PC-9 (cell line): ENCODE results near the gene NEU4. TPM values are rescaled to one million over a fixed set of nuclear protein-coding genes. Genes with fewer than 3 reads are reported as not detected.

Experiments used
- BruUV-seq: library from RNA; stranded (reverse); fragments of 400-500 nt; replicated peaks from 2 replicates; lab custom pipeline; 2021; lab: Mats Ljungman, UMichigan
- CTCF ChIA-PET: fragments of 300-600 bp; sonication (Branson Sonifier 250); formaldehyde crosslinking; loops from one replicate; lab custom pipeline; 2022; ENCODE audit warnings: antibody characterized with exemption; lab: Charles Lee
- POLR2A ChIA-PET: fragments of 300-600 bp; sonication (Branson Sonifier 250); formaldehyde crosslinking; loops from one replicate; lab custom pipeline; 2022; ENCODE audit warnings: antibody characterized with exemption; ENCODE audit not compliant: unreplicated experiment; lab: Charles Lee
- DNase-seq, 2 experiments: peaks; one replicate each; pipeline versions ENCODE4 v3.0.0 to v3.0.0-alpha.2; 2015 to 2022; ENCODE audit warnings: mixed read lengths in 1 of 2
- H2AFZ ChIP-seq: fragments of 200-600 bp; sonication (generic); 2 replicates; pipeline ENCODE4 v1.8.1; 2017; ENCODE audit warnings: antibody characterized with exemption
- H3F3A ChIP-seq: fragments of 200-600 bp; sonication (generic); 2 replicates; pipeline ENCODE4 v1.8.1; 2017; ENCODE audit warnings: antibody characterized with exemption, mild to moderate bottlenecking, low read depth; ENCODE audit not compliant: insufficient read depth
- H3K27ac ChIP-seq: fragments of 200-600 bp; sonication (generic); 2 replicates; pipeline ENCODE4 v1.6.1; 2016; ENCODE audit warnings: mixed run types
- H3K27me3 ChIP-seq: fragments of 200-600 bp; sonication (generic); 2 replicates; pipeline ENCODE4 v1.6.1; 2016; ENCODE audit warnings: low read depth, mixed run types; ENCODE audit not compliant: insufficient read depth
- H3K36me3 ChIP-seq: fragments of 200-600 bp; sonication (generic); 2 replicates; pipeline ENCODE4 v1.6.1; 2016; ENCODE audit warnings: low read depth, mixed run types
- H3K4me1 ChIP-seq: fragments of 200-600 bp; sonication (generic); replicated peaks from 2 replicates; pipeline ENCODE4 v1.6.1; 2016; ENCODE audit warnings: mixed run types; ENCODE audit not compliant: insufficient read depth
- H3K4me2 ChIP-seq: fragments of 200-600 bp; sonication (generic); 2 replicates; pipeline ENCODE4 v1.6.1; 2017; ENCODE audit warnings: mixed run types
- H3K4me3 ChIP-seq: fragments of 200-600 bp; sonication (generic); 2 replicates; pipeline ENCODE4 v1.6.1; 2016; ENCODE audit warnings: mixed run types
- H3K79me2 ChIP-seq: fragments of 200-600 bp; sonication (generic); 2 replicates; pipeline ENCODE4 v1.6.1; 2017; ENCODE audit warnings: low read depth, mixed run types
- H3K9me2 ChIP-seq: fragments of 200-600 bp; sonication (generic); 2 replicates; pipeline ENCODE4 v1.8.1; 2017; ENCODE audit warnings: mild to moderate bottlenecking; ENCODE audit not compliant: insufficient read depth
- H3K9me3 ChIP-seq: fragments of 200-600 bp; sonication (generic); 2 replicates; pipeline ENCODE4 v1.8.1; 2016; ENCODE audit warnings: low read depth; ENCODE audit not compliant: insufficient read depth
- H4K20me1 ChIP-seq: fragments of 200-600 bp; sonication (generic); 2 replicates; pipeline ENCODE4 v1.8.1; 2017; ENCODE audit not compliant: insufficient read depth
- EZH2 ChIP-seq: fragments of 200-600 bp; sonication (generic); IDR thresholded peaks from 2 replicates; pipeline ENCODE4 v1.8.0; 2017; ENCODE audit warnings: antibody characterized with exemption, low read depth
- intact Hi-C: fragments of 100-400 bp; cut with micrococcal nuclease; formaldehyde crosslinking; loops from one replicate; pipeline ENCODE4 v1.10.0; 2022; ENCODE audit not compliant: unreplicated experiment
- total RNA-seq: library from RNA; stranded (reverse); gene quantifications from 2 replicates; pipeline ENCODE4 v1.2.3, GENCODE V29; 2021
- TF ChIP-seq, protein P1 (sequence below): fragments of 200-600 bp; sonication (generic); conservative IDR thresholded peaks from 2 replicates; pipeline ENCODE4 v1.6.1; 2017; ENCODE audit warnings: mixed run types, antibody characterized with exemption, mild to moderate bottlenecking, moderate library complexity

Gene NEU4
- total RNA-seq, 1 experiment from 2014 or later = 0.92 TPM

DNA sequence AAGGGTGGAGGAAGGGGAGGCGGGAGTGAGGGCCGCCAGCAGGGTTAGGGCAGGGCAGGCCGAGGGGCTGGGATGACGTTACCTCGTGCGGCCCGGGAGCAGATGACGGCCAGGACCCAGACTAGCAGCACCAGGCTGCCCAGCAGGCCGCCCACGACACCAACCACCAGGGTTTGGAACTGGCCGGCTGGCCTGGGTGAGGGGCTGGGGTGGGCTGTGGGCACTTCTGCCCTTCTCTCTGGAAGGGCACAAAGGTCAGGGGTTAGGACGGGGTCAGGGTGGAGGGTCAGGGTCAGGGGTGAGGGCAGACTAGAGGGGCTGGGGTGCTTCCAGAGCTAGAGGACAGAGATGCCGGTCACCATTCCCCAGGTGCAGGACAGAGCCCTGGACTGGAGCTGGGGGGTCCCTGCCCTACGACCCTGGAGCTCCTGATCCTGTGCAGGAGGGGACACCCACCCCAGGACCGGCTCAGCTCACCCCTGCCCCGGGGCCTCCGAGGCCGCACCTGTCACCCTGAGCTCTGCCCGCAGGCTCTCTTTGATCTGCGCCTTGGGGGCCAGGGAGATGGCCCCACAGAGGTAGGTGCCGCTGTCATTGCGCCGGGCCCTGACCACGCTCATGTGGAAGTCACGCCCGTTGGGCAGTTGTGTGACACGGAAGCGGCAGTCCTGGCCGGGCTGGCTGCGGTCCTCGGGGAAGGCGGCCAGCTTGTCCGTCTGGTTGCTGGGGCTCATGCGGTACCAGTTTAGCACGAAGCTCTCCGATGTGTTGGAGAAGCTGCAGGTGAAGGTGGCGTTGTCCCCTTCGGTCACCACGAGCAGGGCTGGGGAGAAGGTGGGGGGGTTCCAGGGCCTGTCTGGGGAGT lies 43.4 kb downstream of the NEU4 start:
- Histone ChIP-seq H4K20me1 (no peaks in the 10 kb centered on the region), H3K9me3 (no peaks in the 10 kb centered on the region), H3K4me2 (no peak overlapping the region), H3K9me2 (no peaks in the 10 kb centered on the region), H3K79me2 (no peaks in the 10 kb centered on the region), H3K4me1 (no peaks in the 10 kb centered on the region), H3K4me3 (no peak overlapping the region), H3F3A (no peaks in the 10 kb centered on the region), H3K36me3 (no peaks in the 10 kb centered on the region), H3K27ac (no peak overlapping the region), H3K27me3 (peaks cover 66% of the 10 kb centered on the region), H2AFZ (no peak overlapping the region)
- DNase-seq = no peak
- intact Hi-C loops = no loop called here
- no TSS peak for BruUV-seq
- CTCF ChIA-PET = no interaction called here
- TF ChIP-seq, protein P1, sequence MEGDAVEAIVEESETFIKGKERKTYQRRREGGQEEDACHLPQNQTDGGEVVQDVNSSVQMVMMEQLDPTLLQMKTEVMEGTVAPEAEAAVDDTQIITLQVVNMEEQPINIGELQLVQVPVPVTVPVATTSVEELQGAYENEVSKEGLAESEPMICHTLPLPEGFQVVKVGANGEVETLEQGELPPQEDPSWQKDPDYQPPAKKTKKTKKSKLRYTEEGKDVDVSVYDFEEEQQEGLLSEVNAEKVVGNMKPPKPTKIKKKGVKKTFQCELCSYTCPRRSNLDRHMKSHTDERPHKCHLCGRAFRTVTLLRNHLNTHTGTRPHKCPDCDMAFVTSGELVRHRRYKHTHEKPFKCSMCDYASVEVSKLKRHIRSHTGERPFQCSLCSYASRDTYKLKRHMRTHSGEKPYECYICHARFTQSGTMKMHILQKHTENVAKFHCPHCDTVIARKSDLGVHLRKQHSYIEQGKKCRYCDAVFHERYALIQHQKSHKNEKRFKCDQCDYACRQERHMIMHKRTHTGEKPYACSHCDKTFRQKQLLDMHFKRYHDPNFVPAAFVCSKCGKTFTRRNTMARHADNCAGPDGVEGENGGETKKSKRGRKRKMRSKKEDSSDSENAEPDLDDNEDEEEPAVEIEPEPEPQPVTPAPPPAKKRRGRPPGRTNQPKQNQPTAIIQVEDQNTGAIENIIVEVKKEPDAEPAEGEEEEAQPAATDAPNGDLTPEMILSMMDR = no peak
- TF ChIP-seq EZH2 = no peak
- POLR2A ChIA-PET = interaction anchor here (0.6 kb wide), 1 partner anchor 549 kb away, joined by 3 read pairs; no protein-coding TSS in a partner anchor

DNA sequence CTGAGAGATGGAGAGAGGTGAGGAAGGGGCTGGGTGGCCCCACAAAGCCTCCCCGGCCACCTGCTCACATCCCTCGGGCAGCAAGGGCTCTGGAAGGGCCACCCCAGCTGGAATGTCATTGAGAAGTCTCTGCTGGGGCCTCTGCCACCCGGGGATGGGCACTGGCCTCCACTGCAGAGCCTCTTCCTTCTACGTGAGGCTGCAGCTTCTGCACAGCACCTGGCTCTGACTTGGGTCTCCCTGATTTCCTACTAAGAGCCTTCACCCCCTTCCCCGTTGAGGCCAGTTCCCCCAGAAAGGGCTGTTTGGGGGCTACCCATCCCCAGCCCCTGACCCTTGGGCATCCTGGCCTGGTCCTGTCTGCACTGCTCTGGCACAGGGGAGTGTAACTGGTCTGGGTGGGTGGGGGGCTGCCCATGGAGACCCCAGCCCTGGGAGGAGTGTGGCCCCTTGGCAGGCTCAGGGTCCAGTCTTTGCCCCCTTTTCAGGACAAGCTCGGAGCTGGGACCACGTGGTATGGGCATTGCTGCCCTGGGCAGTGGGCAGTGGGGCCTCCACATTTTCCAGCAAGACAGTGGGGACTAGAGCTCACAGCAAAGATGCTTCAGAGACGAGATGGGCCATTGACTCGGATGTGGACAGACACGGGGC lies 44.1 kb downstream of the NEU4 start:
- no peak overlapping the region for H2AFZ ChIP-seq
- H3K27ac ChIP-seq = no peak overlapping the region
- TF ChIP-seq EZH2 = no peak
- TF ChIP-seq, protein P1 = no peak
- peaks cover 73% of the 10 kb centered on the region for H3K27me3 ChIP-seq
- ChIA-PET CTCF (no interaction called here), POLR2A (interaction anchor here (0.6 kb wide), 1 partner anchor 550 kb away, joined by 3 read pairs; no protein-coding TSS in a partner anchor)
- H3K4me1 ChIP-seq = no peaks in the 10 kb centered on the region
- intact Hi-C loops = no loop called here
- no peaks in the 10 kb centered on the region for H3K36me3 ChIP-seq
- no peaks in the 10 kb centered on the region for H3K9me2 ChIP-seq
- H3K79me2 ChIP-seq = no peaks in the 10 kb centered on the region
- no TSS peak for BruUV-seq
- H4K20me1 ChIP-seq = no peaks in the 10 kb centered on the region
- H3K4me2 ChIP-seq = no peak overlapping the region
- DNase-seq = no peak
- no peak overlapping the region for H3K4me3 ChIP-seq
- no peaks in the 10 kb centered on the region for H3F3A ChIP-seq
- H3K9me3 ChIP-seq = no peaks in the 10 kb centered on the region

DNA sequence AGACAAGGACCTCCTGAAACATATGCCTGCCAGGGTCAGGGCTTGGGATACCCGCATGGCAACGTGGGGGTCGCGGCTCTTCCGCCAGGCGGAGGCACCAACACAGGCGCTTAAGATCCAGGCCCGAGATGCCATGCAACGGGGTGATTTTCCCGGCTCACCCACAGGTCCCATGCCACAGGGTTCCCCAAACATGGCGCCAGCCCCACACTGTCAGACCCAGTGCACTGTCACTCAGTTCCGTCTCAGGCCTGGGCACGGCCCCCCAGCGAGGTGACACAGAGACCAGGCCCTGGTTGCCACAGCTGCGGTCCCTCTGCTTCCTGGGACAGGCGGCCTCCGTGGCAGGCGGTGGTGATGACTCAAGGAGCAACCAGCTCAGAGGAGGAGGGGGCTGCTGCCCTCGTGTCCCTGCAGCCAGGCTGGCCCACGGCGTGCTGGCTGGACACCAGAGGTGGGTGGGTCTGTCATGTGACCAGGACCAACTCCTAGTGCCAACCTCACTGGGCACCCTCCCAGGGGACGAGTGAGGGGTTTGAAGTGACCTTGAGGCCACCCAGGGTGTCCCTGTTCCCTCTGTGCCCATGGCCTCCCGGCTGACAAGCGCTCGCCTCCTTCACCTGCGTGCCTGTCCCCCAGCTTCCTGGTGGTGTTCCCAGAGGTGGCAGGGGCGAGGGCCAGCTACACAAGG lies 44.8 kb downstream of the NEU4 start:
- no peak for TF ChIP-seq EZH2
- TF ChIP-seq, protein P1 = no peak
- no peak overlapping the region for H2AFZ ChIP-seq
- no peak overlapping the region for H3K4me2 ChIP-seq
- H3K36me3 ChIP-seq = no peaks in the 10 kb centered on the region
- no TSS peak for BruUV-seq
- H3F3A ChIP-seq = no peaks in the 10 kb centered on the region
- DNase-seq = peak in 1 of 2 experiments; percentile 72
- no peaks in the 10 kb centered on the region for H4K20me1 ChIP-seq
- H3K9me2 ChIP-seq = no peaks in the 10 kb centered on the region
- no peak overlapping the region for H3K4me3 ChIP-seq
- H3K79me2 ChIP-seq = no peaks in the 10 kb centered on the region
- peaks cover 76% of the 10 kb centered on the region for H3K27me3 ChIP-seq
- H3K4me1 ChIP-seq = no peaks in the 10 kb centered on the region
- intact Hi-C loops = no loop called here
- no peak overlapping the region for H3K27ac ChIP-seq
- no peaks in the 10 kb centered on the region for H3K9me3 ChIP-seq
- ChIA-PET CTCF (no interaction called here), POLR2A (no interaction called here)
